Neural cell (in vitro differentiated cells): ENCODE data around the gene NUBPL. TPM values are rescaled to one million over a fixed set of nuclear protein-coding genes. Genes with fewer than 3 reads are reported as not detected.

ENCODE experiments used
- H2AFZ ChIP-seq: fragments of 200-600, 300-800 bp; sonication (generic), shearing (Covaris generic); 2 replicates; pipeline ENCODE4 v1.6.0; 2014; ENCODE audit warnings: low read depth, mild to moderate bottlenecking, antibody characterized with exemption, low read length, moderate library complexity
- H3F3A ChIP-seq: fragments of 200-600 bp; shearing (Covaris generic); 2 replicates; pipeline ENCODE4 v1.6.1; 2016; ENCODE audit warnings: mild to moderate bottlenecking, moderate library complexity, mixed read lengths, antibody characterized with exemption, low read length; ENCODE audit not compliant: insufficient read depth, poor library complexity, severe bottlenecking
- H3K27ac ChIP-seq: fragments of 200-600, 300-800 bp; sonication (generic), shearing (Covaris generic); 2 replicates; pipeline ENCODE4 v1.5.1; 2014; ENCODE audit warnings: mild to moderate bottlenecking, low read length, moderate library complexity
- H3K27me3 ChIP-seq: fragments of 300-800, 200-600 bp; sonication (generic), shearing (Covaris generic); 2 replicates; pipeline ENCODE4 v1.6.0; 2014; ENCODE audit warnings: mild to moderate bottlenecking, low read depth, low read length, moderate library complexity; ENCODE audit not compliant: insufficient read depth
- H3K36me3 ChIP-seq: fragments of 300-800, 200-600 bp; sonication (generic), shearing (Covaris generic); 2 replicates; pipeline ENCODE4 v1.5.1; 2014; ENCODE audit warnings: mild to moderate bottlenecking, antibody characterized with exemption, low read length, moderate library complexity; ENCODE audit not compliant: insufficient read depth
- H3K4me2 ChIP-seq: fragments of 300-800, 200-600 bp; sonication (generic), shearing (Covaris generic); 2 replicates; pipeline ENCODE4 v1.6.0; 2014; ENCODE audit warnings: mild to moderate bottlenecking, low read length
- H3K4me3 ChIP-seq: fragments of 300-800, 200-600 bp; sonication (generic), shearing (Covaris generic); 2 replicates; pipeline ENCODE4 v1.5.1; 2014; ENCODE audit warnings: mild to moderate bottlenecking, low read length, moderate library complexity
- H3K79me2 ChIP-seq: fragments of 200-600 bp; shearing (Covaris generic); replicated peaks from 2 replicates; pipeline ENCODE4 v1.6.0; 2014; ENCODE audit warnings: mild to moderate bottlenecking, low read length, moderate library complexity; ENCODE audit not compliant: insufficient read depth
- H3K9ac ChIP-seq: fragments of 300-800, 200-600 bp; sonication (generic), shearing (Covaris generic); 2 replicates; pipeline ENCODE4 v1.6.1; 2016; ENCODE audit warnings: mild to moderate bottlenecking, low read length, mixed read lengths
- H3K9me2 ChIP-seq: fragments of 200-600 bp; shearing (Covaris generic); 2 replicates; pipeline ENCODE4 v1.6.1; 2016; ENCODE audit warnings: mild to moderate bottlenecking, low read length, mixed read lengths; ENCODE audit not compliant: insufficient read depth
- H3K9me3 ChIP-seq: fragments of 200-600, 300-800 bp; sonication (generic), shearing (Covaris generic); 2 replicates; pipeline ENCODE4 v1.6.1; 2016; ENCODE audit warnings: mild to moderate bottlenecking, mixed run types, low read length, moderate library complexity, mixed read lengths
- H4K20me1 ChIP-seq: fragments of 200-600 bp; shearing (Covaris generic); 2 replicates; pipeline ENCODE4 v1.6.1; 2016; ENCODE audit warnings: mild to moderate bottlenecking, mixed run types; ENCODE audit not compliant: insufficient read depth
- CTCF ChIP-seq: fragments of 450-650 bp; IDR thresholded peaks from 2 replicates; pipeline ENCODE4 v1.5.1; 2014; ENCODE audit warnings: antibody characterized with exemption, mild to moderate bottlenecking, moderate library complexity; ENCODE audit not compliant: poor library complexity, severe bottlenecking
- EP300 ChIP-seq: fragments of 450-650 bp; conservative IDR thresholded peaks from 2 replicates; pipeline ENCODE4 v1.6.1; 2014; ENCODE audit warnings: antibody characterized with exemption, mild to moderate bottlenecking, moderate library complexity; ENCODE audit not compliant: poor library complexity, severe bottlenecking
- EZH2 ChIP-seq: fragments of 200-600, 300-800 bp; shearing (Covaris generic), sonication (generic); IDR thresholded peaks from 2 replicates; pipeline ENCODE4 v1.6.1; 2014; ENCODE audit warnings: antibody characterized with exemption, low read length, borderline replicate concordance, mild to moderate bottlenecking; ENCODE audit not compliant: insufficient read depth, poor library complexity, severe bottlenecking
- MXI1 ChIP-seq: fragments of 450-650 bp; conservative IDR thresholded peaks from 2 replicates; pipeline ENCODE4 v1.6.1; 2014; ENCODE audit warnings: antibody characterized with exemption, mild to moderate bottlenecking; ENCODE audit not compliant: poor library complexity, severe bottlenecking
- POLR2AphosphoS5 ChIP-seq: IDR thresholded peaks from 2 replicates; pipeline ENCODE4 v1.6.1; 2012
- RAD21 ChIP-seq: fragments of 450-650 bp; conservative IDR thresholded peaks from 2 replicates; pipeline ENCODE4 v1.6.1; 2014; ENCODE audit warnings: antibody characterized with exemption, mild to moderate bottlenecking, moderate library complexity
- SMC3 ChIP-seq: fragments of 450-650 bp; conservative IDR thresholded peaks from 2 replicates; pipeline ENCODE4 v1.6.1; 2014; ENCODE audit warnings: antibody characterized with exemption, mild to moderate bottlenecking, moderate library complexity; ENCODE audit not compliant: poor library complexity
- TAF1 ChIP-seq: IDR thresholded peaks from 2 replicates; pipeline ENCODE4 v1.6.1; 2012; ENCODE audit warnings: low read depth
- polyA plus RNA-seq: library from polyadenylated mRNA; depleted of rRNA; stranded (reverse); fragments of >200 nt; gene quantifications from 2 replicates; pipeline ENCODE4 v1.2.3, GENCODE V29; 2014
- TF ChIP-seq, protein P1 (sequence below): IDR thresholded peaks from 2 replicates; pipeline ENCODE4 v1.6.1; 2012; ENCODE audit warnings: borderline replicate concordance

Gene NUBPL
- polyA plus RNA-seq, 1 donor from 2014 or later, result 3.1 TPM

DNA sequence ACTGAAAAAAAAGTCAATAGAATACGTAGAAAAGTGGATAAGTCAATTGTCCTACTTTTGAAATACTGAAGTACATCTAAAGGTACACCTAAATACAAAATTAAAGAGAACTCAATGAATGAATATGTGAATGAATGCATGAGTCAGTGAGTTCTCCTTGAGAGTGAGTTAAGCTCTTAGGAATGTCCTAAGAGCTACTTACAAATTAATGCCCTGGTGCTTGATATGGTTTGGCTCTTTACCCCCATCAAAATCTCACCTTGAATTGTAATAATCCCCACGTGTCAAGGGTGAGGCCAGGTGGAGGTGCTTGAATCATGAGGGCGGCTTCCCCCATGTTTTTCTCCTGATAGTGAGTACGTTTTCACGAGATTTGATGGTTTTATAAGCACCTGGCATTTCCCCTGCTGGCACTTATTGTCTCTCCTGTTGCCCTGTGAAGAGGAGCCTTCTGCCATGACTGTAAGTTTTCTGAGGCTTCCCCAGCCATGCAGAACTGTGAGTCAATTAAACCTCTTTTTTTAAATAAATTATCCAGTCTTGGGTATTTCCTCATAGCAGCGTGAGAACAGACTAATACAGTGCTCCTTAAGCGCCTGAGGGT lies 323.7 kb downstream of the NUBPL start:
- H3K27me3 ChIP-seq, result no peaks in the 10 kb centered on the region
- no peak overlapping the region for H3K9ac ChIP-seq
- no peaks in the 10 kb centered on the region for H3F3A ChIP-seq
- no peak overlapping the region for H3K27ac ChIP-seq
- H3K4me2 ChIP-seq, result no peak overlapping the region
- H3K9me3 ChIP-seq, result no peaks in the 10 kb centered on the region
- H4K20me1 ChIP-seq, result no peaks in the 10 kb centered on the region
- H3K4me3 ChIP-seq, result no peak overlapping the region
- TF ChIP-seq EZH2 (no peak), SMC3 (no peak), POLR2AphosphoS5 (no peak), CTCF (no peak), MXI1 (no peak), TAF1 (no peak), EP300 (no peak), RAD21 (no peak)
- TF ChIP-seq, protein P1, sequence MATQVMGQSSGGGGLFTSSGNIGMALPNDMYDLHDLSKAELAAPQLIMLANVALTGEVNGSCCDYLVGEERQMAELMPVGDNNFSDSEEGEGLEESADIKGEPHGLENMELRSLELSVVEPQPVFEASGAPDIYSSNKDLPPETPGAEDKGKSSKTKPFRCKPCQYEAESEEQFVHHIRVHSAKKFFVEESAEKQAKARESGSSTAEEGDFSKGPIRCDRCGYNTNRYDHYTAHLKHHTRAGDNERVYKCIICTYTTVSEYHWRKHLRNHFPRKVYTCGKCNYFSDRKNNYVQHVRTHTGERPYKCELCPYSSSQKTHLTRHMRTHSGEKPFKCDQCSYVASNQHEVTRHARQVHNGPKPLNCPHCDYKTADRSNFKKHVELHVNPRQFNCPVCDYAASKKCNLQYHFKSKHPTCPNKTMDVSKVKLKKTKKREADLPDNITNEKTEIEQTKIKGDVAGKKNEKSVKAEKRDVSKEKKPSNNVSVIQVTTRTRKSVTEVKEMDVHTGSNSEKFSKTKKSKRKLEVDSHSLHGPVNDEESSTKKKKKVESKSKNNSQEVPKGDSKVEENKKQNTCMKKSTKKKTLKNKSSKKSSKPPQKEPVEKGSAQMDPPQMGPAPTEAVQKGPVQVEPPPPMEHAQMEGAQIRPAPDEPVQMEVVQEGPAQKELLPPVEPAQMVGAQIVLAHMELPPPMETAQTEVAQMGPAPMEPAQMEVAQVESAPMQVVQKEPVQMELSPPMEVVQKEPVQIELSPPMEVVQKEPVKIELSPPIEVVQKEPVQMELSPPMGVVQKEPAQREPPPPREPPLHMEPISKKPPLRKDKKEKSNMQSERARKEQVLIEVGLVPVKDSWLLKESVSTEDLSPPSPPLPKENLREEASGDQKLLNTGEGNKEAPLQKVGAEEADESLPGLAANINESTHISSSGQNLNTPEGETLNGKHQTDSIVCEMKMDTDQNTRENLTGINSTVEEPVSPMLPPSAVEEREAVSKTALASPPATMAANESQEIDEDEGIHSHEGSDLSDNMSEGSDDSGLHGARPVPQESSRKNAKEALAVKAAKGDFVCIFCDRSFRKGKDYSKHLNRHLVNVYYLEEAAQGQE, result no peak
- H3K9me2 ChIP-seq, result no peaks in the 10 kb centered on the region
- no peaks in the 10 kb centered on the region for H3K79me2 ChIP-seq
- no peak overlapping the region for H2AFZ ChIP-seq
- H3K36me3 ChIP-seq, result no peaks in the 10 kb centered on the region

- H3K9me2 ChIP-seq, result no peaks in the 10 kb centered on the region
- no peaks in the 10 kb centered on the region for H3K79me2 ChIP-seq
- H3K9ac ChIP-seq, result no peak overlapping the region
- H3F3A ChIP-seq, result no peaks in the 10 kb centered on the region
- TF ChIP-seq POLR2AphosphoS5 (no peak), SMC3 (no peak), MXI1 (no peak), EZH2 (no peak), TAF1 (no peak)
- TF ChIP-seq, protein P1, result no peak
- no peaks in the 10 kb centered on the region for H3K27me3 ChIP-seq
- H2AFZ ChIP-seq, result no peak overlapping the region
- H3K27ac ChIP-seq, result no peak overlapping the region
- no peaks in the 10 kb centered on the region for H3K9me3 ChIP-seq
- H4K20me1 ChIP-seq, result no peaks in the 10 kb centered on the region
- no peak overlapping the region for H3K4me3 ChIP-seq
- H3K4me2 ChIP-seq, result no peak overlapping the region
- H3K36me3 ChIP-seq, result no peaks in the 10 kb centered on the region
Measured at GRCh38 chr14:31886156-31886835, 325.1 kb downstream of the NUBPL start.
